ENCODE measurements around the gene CFAP46.

DNA sequence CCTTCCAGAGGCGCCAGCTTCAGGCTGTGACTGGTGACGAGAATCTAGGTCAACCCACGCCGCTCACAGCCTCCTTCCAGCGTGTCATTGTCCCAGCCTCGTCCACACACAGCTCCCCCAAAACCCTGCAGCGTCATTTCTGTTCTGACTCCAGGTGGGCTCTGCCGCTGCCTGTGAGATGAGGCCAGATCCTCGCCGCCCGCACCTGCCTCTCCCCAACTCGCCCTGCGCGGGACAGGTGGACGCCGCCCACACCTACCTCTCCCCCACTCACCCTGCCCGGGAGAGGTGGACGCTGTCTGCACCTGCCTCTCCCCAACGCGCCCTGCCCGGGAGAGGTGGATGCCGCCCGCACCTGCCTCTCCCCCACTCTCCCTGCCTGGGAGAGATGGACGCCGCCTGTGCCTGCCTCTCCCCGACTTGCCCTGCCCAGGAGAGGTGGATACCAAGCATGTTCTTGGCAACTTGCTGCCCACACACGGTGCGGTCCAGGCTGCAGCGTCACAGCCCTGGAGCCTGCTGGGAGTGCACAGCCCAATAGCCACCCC, 32.0 kb upstream of the CFAP46 start:
- TF ChIP-seq GATA3 (IDR thresholded peaks at IDR 0.05; ENCODE audit: low read depth, low read length) (no peak), GATA2 (IDR thresholded peaks at IDR 0.05; ENCODE audit: low read depth, low read length) (no peak)

Data from SH-SY5Y (cell line).